GM23338 (cell line): ENCODE measurements around the gene SSH2. TPM values are rescaled to one million over a fixed set of nuclear protein-coding genes. Genes with fewer than 3 reads are reported as not detected.
A peak's percentile ranks its signal among the peaks of the same experiment; 100 is the strongest.

Experiments used
- ATAC-seq: fragments of 200-7000 bp; cut with Tn5 transposase; 3 replicates; pipeline ENCODE4 v1.9.1; 2020
- DNase-seq: peaks from one replicate; pipeline ENCODE4 v3.0.0-alpha.2; 2015; ENCODE audit warnings: low spot score
- H2AFZ ChIP-seq: fragments of 200-600 bp; sonication (generic); 2 replicates; pipeline ENCODE4 v1.8.0; 2016; ENCODE audit warnings: antibody characterized with exemption, mild to moderate bottlenecking, moderate library complexity
- H3F3A ChIP-seq: fragments of 200-600 bp; sonication (generic); replicated peaks from 2 replicates; pipeline ENCODE4 v1.8.0; 2017; ENCODE audit warnings: antibody characterized with exemption, mixed run types, low read depth
- H3K27ac ChIP-seq: fragments of 200-600 bp; sonication (generic); 2 replicates; pipeline ENCODE4 v1.6.1; 2016; ENCODE audit warnings: low read depth
- H3K27me3 ChIP-seq: fragments of 200-600 bp; sonication (generic); 2 replicates; pipeline ENCODE4 v1.8.0; 2016; ENCODE audit warnings: mild to moderate bottlenecking, mixed run types, moderate library complexity; ENCODE audit not compliant: insufficient read depth
- H3K36me3 ChIP-seq: fragments of 200-600 bp; sonication (generic); 2 replicates; pipeline ENCODE4 v1.8.0; 2016; ENCODE audit warnings: mild to moderate bottlenecking; ENCODE audit not compliant: insufficient read depth
- H3K4me1 ChIP-seq: fragments of 200-600 bp; sonication (generic); 2 replicates; pipeline ENCODE4 v1.8.0; 2016; ENCODE audit warnings: mild to moderate bottlenecking, moderate library complexity; ENCODE audit not compliant: insufficient read depth
- H3K4me2 ChIP-seq: fragments of 200-600 bp; sonication (generic); 2 replicates; pipeline ENCODE4 v1.7.1; 2017; ENCODE audit warnings: mixed run types
- H3K4me3 ChIP-seq: fragments of 200-600 bp; sonication (generic); 2 replicates; pipeline ENCODE4 v1.6.1; 2016; ENCODE audit warnings: mixed run types
- H3K79me2 ChIP-seq: fragments of 200-600 bp; sonication (generic); replicated peaks from 2 replicates; pipeline ENCODE4 v1.8.0; 2017; ENCODE audit warnings: mild to moderate bottlenecking; ENCODE audit not compliant: insufficient read depth
- H3K9me2 ChIP-seq: fragments of 200-600 bp; sonication (generic); 2 replicates; pipeline ENCODE4 v1.8.0; 2017; ENCODE audit not compliant: insufficient read depth
- H4K20me1 ChIP-seq: fragments of 200-600 bp; sonication (generic); replicated peaks from 2 replicates; pipeline ENCODE4 v1.8.0; 2017; ENCODE audit warnings: mild to moderate bottlenecking; ENCODE audit not compliant: insufficient read depth
- H3K27ac Mint-ChIP-seq: 2 replicates; pipeline ENCODE4 v1.8.0; 2020; ENCODE audit warnings: inconsistent platforms, mild to moderate bottlenecking, moderate library complexity, mixed read lengths
- H3K27me3 Mint-ChIP-seq: 3 replicates; pipeline ENCODE4 v1.8.0; 2022; ENCODE audit warnings: low read depth, mild to moderate bottlenecking, moderate library complexity, mixed read lengths, inconsistent platforms; ENCODE audit not compliant: insufficient read depth, poor library complexity
- H3K36me3 Mint-ChIP-seq: 3 replicates; pipeline ENCODE4 v1.8.0; 2021; ENCODE audit warnings: low read depth, mild to moderate bottlenecking, inconsistent platforms, moderate library complexity, mixed read lengths
- H3K4me1 Mint-ChIP-seq: 3 replicates; pipeline ENCODE4 v1.8.0; 2020; ENCODE audit warnings: mild to moderate bottlenecking, inconsistent platforms, mixed read lengths
- H3K4me3 Mint-ChIP-seq: 3 replicates; pipeline ENCODE4 v1.8.0; 2021; ENCODE audit warnings: moderate library complexity, mild to moderate bottlenecking, inconsistent platforms, mixed read lengths
- H3K9me3 Mint-ChIP-seq: 3 replicates; pipeline ENCODE4 v1.8.0; 2020; ENCODE audit warnings: moderate library complexity, mild to moderate bottlenecking, inconsistent platforms, mixed read lengths
- CREB1 ChIP-seq: fragments of 250-450 bp; sonication (Bioruptor Pico); IDR thresholded peaks from 2 replicates; pipeline ENCODE4 v1.5.0; 2020; ENCODE audit warnings: low read depth, mild to moderate bottlenecking, moderate library complexity
- CTCF ChIP-seq, 2 experiments: fragments of 200-600 bp in 1 of 2; sonication (generic) in 1 of 2; conservative IDR thresholded peaks; 2 replicates each; pipeline versions ENCODE4 v1.5.1 to v1.6.1; 2016 to 2017; ENCODE audit warnings: antibody characterized with exemption in 2 of 2, low read depth in 2 of 2, mild to moderate bottlenecking in 2 of 2, moderate library complexity in 1 of 2
- ETS1 ChIP-seq: IDR thresholded peaks from 2 replicates; pipeline ENCODE4 v1.6.1; 2016; ENCODE audit warnings: antibody characterized with exemption
- EZH2 ChIP-seq: fragments of 200-600 bp; sonication (generic); IDR thresholded peaks from one replicate; pipeline ENCODE4 v1.8.0; 2017; ENCODE audit warnings: antibody characterized with exemption, mild to moderate bottlenecking, low read depth; ENCODE audit not compliant: unreplicated experiment
- EZH2phosphoT487 ChIP-seq: fragments of 200-600 bp; sonication (generic); IDR thresholded peaks from one replicate; pipeline ENCODE4 v1.8.1; 2018; ENCODE audit warnings: antibody characterized with exemption; ENCODE audit not compliant: unreplicated experiment
- JUNB ChIP-seq: IDR thresholded peaks from one replicate; pipeline ENCODE4 v1.6.1; 2016; ENCODE audit warnings: antibody characterized with exemption; ENCODE audit not compliant: unreplicated experiment
- NANOG ChIP-seq: IDR thresholded peaks from 2 replicates; pipeline ENCODE4 v1.6.1; 2016; ENCODE audit warnings: antibody characterized with exemption, borderline replicate concordance
- POLR2AphosphoS5 ChIP-seq: IDR thresholded peaks from 2 replicates; pipeline ENCODE4 v1.6.1; 2016; ENCODE audit warnings: antibody characterized with exemption, low read depth
- STAT1 ChIP-seq: IDR thresholded peaks from one replicate; pipeline ENCODE4 v1.6.1; 2016; ENCODE audit warnings: antibody characterized with exemption; ENCODE audit not compliant: unreplicated experiment
- ZNF114 ChIP-seq: fragments of 250-450 bp; sonication (Bioruptor Pico); IDR thresholded peaks from 2 replicates; pipeline ENCODE4 v1.5.0; 2020; ENCODE audit warnings: mild to moderate bottlenecking, moderate library complexity
- ZNF331 ChIP-seq: fragments of 250-450 bp; sonication (Bioruptor Pico); IDR thresholded peaks from 2 replicates; pipeline ENCODE4 v1.5.0; 2020; ENCODE audit warnings: low read depth, mild to moderate bottlenecking, moderate library complexity
- ZNF462 ChIP-seq: fragments of 250-450 bp; sonication (Bioruptor Pico); IDR thresholded peaks from 2 replicates; pipeline ENCODE4 v1.5.0; 2020; ENCODE audit warnings: mild to moderate bottlenecking, moderate library complexity
- polyA plus RNA-seq: library from polyadenylated mRNA; unstranded; fragments of >200 nt; fragmentation: Nextera tagmentation; extraction: Ambion mirVana; gene quantifications from 2 replicates; pipeline ENCODE4 v1.2.1, GENCODE V29; 2016
- total RNA-seq: library from RNA; depleted of rRNA; stranded (reverse); fragments of >200 nt; shearing (Covaris generic); gene quantifications from 2 replicates; pipeline ENCODE4 v1.2.3, GENCODE V29; 2014
- TF ChIP-seq, protein P1 (sequence below): IDR thresholded peaks from one replicate; pipeline ENCODE4 v1.6.1; 2018; ENCODE audit warnings: antibody characterized with exemption; ENCODE audit not compliant: unreplicated experiment

The SSH2 gene
- total and polyA plus RNA-seq, 2 experiments from 2014 or later, result 9.9 to 12.1 TPM

GRCh38 chr17:29587591-29587990 lies 342.4 kb downstream of the SSH2 start:
- Histone ChIP-seq H3K4me1 (peaks cover 42% of the 10 kb centered on the region), H4K20me1 (peaks cover 17% of the 10 kb centered on the region), H3K9me2 (no peaks in the 10 kb centered on the region), H3F3A (peaks cover 14% of the 10 kb centered on the region), H3K79me2 (peaks cover 44% of the 10 kb centered on the region), H3K4me2 (peak overlapping the region; percentile 99), H2AFZ (no peak overlapping the region), H3K4me3 (peak overlapping the region; percentile 82; the same call in 1 of the 2 replicates), H3K27me3 (peaks cover 12% of the 10 kb centered on the region), H3K27ac (no peak overlapping the region), H3K36me3 (no peaks in the 10 kb centered on the region)
- TF ChIP-seq, protein P1, sequence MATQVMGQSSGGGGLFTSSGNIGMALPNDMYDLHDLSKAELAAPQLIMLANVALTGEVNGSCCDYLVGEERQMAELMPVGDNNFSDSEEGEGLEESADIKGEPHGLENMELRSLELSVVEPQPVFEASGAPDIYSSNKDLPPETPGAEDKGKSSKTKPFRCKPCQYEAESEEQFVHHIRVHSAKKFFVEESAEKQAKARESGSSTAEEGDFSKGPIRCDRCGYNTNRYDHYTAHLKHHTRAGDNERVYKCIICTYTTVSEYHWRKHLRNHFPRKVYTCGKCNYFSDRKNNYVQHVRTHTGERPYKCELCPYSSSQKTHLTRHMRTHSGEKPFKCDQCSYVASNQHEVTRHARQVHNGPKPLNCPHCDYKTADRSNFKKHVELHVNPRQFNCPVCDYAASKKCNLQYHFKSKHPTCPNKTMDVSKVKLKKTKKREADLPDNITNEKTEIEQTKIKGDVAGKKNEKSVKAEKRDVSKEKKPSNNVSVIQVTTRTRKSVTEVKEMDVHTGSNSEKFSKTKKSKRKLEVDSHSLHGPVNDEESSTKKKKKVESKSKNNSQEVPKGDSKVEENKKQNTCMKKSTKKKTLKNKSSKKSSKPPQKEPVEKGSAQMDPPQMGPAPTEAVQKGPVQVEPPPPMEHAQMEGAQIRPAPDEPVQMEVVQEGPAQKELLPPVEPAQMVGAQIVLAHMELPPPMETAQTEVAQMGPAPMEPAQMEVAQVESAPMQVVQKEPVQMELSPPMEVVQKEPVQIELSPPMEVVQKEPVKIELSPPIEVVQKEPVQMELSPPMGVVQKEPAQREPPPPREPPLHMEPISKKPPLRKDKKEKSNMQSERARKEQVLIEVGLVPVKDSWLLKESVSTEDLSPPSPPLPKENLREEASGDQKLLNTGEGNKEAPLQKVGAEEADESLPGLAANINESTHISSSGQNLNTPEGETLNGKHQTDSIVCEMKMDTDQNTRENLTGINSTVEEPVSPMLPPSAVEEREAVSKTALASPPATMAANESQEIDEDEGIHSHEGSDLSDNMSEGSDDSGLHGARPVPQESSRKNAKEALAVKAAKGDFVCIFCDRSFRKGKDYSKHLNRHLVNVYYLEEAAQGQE, result no peak
- TF ChIP-seq CTCF (conservative IDR thresholded peaks at IDR 0.05; ENCODE audit: low read depth in 2 of 2) (no peak), STAT1 (no peak), POLR2AphosphoS5 (no peak), EZH2phosphoT487 (no peak), CREB1 (CRISPR knock-in tag) (no peak), ZNF331 (no peak), ZNF114 (CRISPR knock-in tag) (no peak), ZNF462 (CRISPR knock-in tag) (no peak), JUNB (no peak), EZH2 (no peak), NANOG (no peak), ETS1 (no peak)
- no peak for DNase-seq
- H3K36me3 Mint-ChIP-seq, result peaks cover 12% of the 10 kb centered on the region
- peaks cover 29% of the 10 kb centered on the region for H3K27me3 Mint-ChIP-seq
- no peak for ATAC-seq
- peaks cover 50% of the 10 kb centered on the region for H3K4me1 Mint-ChIP-seq
- H3K27ac Mint-ChIP-seq, result no peak overlapping the region
- H3K9me3 Mint-ChIP-seq, result no peaks in the 10 kb centered on the region
- peak overlapping the region; percentile 81; the same call in 2 of the 3 replicates for H3K4me3 Mint-ChIP-seq
